ENCODE data around the gene DYNC2H1.
A peak's percentile ranks its signal among the peaks of the same experiment; 100 is the strongest.

The DYNC2H1 gene

GRCh38 chr11:103326070-103326794 is 217.0 kb downstream of the DYNC2H1 start:
- peaks cover 13% of the 10 kb centered on the region for H3K4me1 Mint-ChIP-seq
- TF ChIP-seq CTCF (IDR thresholded peaks at IDR 0.05; ENCODE audit: unreplicated experiment in 3 of 3): peak; percentile 57 to 66 (median 64)

GRCh38 chr11:103327721-103328120 is 218.5 kb downstream of the DYNC2H1 start:
- Mint-ChIP-seq H3K9me3 (no peaks in the 10 kb centered on the region), H3K27ac (no peak overlapping the region)

More at GRCh38 chr11:103326070-103326794, 217.0 kb downstream of the DYNC2H1 start:
- H3K4me3 Mint-ChIP-seq: peak overlapping the region in 1 of 3 experiments; percentile 6
- peak overlapping the region in 2 of 3 experiments; percentile 20 to 35 for H3K27ac Mint-ChIP-seq
- no peaks in the 10 kb centered on the region for H3K9me3 Mint-ChIP-seq
- H3K36me3 Mint-ChIP-seq (ENCODE audit: low read depth): peaks cover 26% of the 10 kb centered on the region
- no peaks in the 10 kb centered on the region for H3K27me3 Mint-ChIP-seq (ENCODE audit: low read depth)

GRCh38 chr11:103332409-103332808 is 223.2 kb downstream of the DYNC2H1 start:
- Mint-ChIP-seq H3K27me3 (ENCODE audit: low read depth) (no peaks in the 10 kb centered on the region), H3K36me3 (ENCODE audit: low read depth) (peaks cover 11% of the 10 kb centered on the region), H3K4me1 (no peaks in the 10 kb centered on the region), H3K4me3 (no peak overlapping the region), H3K9me3 (no peaks in the 10 kb centered on the region), H3K27ac (no peak overlapping the region)
- no peak for TF ChIP-seq CTCF (IDR thresholded peaks at IDR 0.05; ENCODE audit: unreplicated experiment in 3 of 3)

More at GRCh38 chr11:103327721-103328120, 218.5 kb downstream of the DYNC2H1 start:
- Mint-ChIP-seq H3K4me1 (peaks cover 11% of the 10 kb centered on the region), H3K27me3 (ENCODE audit: low read depth) (no peaks in the 10 kb centered on the region), H3K36me3 (ENCODE audit: low read depth) (peaks cover 36% of the 10 kb centered on the region), H3K4me3 (no peak overlapping the region)
- TF ChIP-seq CTCF (IDR thresholded peaks at IDR 0.05; ENCODE audit: unreplicated experiment in 3 of 3): no peak

- Mint-ChIP-seq H3K27ac (no peak overlapping the region), H3K27me3 (ENCODE audit: low read depth) (no peaks in the 10 kb centered on the region), H3K9me3 (no peaks in the 10 kb centered on the region), H3K36me3 (ENCODE audit: low read depth) (peaks cover 27% of the 10 kb centered on the region), H3K4me3 (no peak overlapping the region), H3K4me1 (no peaks in the 10 kb centered on the region)
- no peak for TF ChIP-seq CTCF (IDR thresholded peaks at IDR 0.05; ENCODE audit: unreplicated experiment in 3 of 3)
Measured at GRCh38 chr11:103338621-103339484, 229.6 kb downstream of the DYNC2H1 start.

GRCh38 chr11:103339485-103339857 is 230.2 kb downstream of the DYNC2H1 start:
- no peaks in the 10 kb centered on the region for H3K4me1 Mint-ChIP-seq
- H3K27ac Mint-ChIP-seq: no peak overlapping the region
- no peak overlapping the region for H3K4me3 Mint-ChIP-seq
- H3K9me3 Mint-ChIP-seq: no peaks in the 10 kb centered on the region
- TF ChIP-seq CTCF (IDR thresholded peaks at IDR 0.05; ENCODE audit: unreplicated experiment in 3 of 3): no peak
- no peaks in the 10 kb centered on the region for H3K27me3 Mint-ChIP-seq (ENCODE audit: low read depth)
- peaks cover 30% of the 10 kb centered on the region for H3K36me3 Mint-ChIP-seq (ENCODE audit: low read depth)

All from nephron (organoid).